ENCODE data around the gene PLEKHJ1.

Gene PLEKHJ1

DNA sequence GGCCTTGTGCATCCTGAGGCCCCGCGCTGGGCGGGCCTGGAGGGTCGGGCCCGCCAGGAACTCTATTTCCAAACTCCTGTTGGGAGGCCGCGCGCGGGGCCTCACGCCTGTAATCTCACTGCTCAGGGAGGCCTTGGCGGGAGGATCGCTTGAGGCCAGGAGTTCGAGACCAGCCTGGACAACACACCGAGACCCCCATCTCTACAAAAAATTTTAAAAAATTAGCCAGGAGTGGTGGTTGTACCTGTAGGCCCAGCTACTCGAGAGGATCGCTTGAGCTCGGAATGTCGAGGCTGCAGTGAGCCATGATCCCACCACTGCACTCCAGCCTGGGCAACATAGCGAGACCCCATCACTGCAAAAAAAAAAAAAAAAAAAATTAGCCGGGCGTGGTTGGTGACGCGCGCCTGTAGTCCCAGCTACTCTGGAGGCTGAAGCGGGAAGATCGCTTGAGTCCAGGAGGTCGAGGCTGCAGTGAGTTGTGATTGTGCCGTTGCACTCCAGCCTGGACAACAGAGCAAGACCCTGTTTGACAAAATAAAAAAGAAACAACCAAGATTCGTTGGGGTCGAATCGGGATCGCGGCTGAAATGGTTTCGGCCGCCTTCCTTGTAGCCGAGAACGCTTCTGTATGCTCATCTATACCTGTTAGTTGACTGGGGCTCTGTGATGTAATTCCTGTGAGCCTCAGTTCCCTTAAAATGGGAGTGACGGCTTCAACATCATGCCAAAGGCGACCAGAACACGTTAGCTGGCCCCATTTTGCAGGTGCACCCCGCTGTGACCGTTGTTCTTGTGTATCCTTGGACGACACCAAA lies 1.1 kb upstream of the PLEKHJ1 start:
- DNase-seq (ENCODE audit: low read depth in 2 of 3, low spot score in 2 of 3): no peak

DNA sequence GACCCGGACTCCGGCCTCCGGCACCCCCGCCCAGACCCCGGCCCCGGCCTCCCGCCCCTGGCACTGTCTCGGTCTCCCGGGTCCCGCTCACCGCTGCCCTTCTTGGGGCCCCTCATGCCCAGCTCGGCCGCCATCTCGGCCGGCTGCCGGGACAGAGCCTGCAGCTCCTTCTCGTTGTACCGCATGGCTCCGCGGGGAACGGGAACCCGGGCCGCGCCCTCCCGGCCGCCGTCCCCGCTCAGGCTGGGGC lies 140 bp downstream of the PLEKHJ1 start:
- no peak for DNase-seq (ENCODE audit: low read depth in 2 of 3, low spot score in 2 of 3)

DNA sequence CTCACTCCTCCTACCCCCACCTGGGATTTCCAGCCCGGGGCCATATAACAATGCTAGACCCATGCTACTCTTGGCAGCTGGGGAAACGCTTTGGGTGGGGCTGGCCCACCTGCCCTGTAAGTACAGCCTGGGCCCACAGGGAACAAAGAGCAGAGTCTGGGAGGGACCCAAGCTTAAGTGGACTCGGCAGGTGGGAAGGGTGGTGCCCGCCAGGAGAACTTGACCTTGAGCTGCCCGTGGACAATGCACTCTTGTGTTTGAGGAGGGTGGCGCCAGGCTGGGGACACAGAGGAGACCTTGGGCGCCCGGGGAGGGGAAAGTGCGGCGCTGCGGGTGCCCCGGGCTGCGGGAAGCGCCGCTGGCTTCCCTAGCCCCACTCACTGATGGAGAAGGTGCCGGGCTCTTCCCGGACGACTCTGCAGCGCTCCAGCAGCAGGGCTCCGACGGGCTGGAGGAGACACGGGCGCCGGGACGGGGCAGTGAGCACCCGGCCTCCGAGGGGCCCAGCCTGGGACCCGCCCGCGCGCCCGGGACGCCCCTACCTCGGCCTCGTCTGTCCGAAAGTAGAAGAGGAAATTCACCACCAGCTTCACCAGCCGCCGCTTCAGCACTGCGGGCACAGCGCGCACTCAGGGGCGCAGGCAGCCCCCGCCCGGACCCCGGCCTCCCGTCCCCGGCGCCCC lies 607 bp downstream of the PLEKHJ1 start:
- no peak for DNase-seq (ENCODE audit: low read depth in 2 of 3, low spot score in 2 of 3)

GRCh38 chr19:2234996-2235380 lies 1.1 kb downstream of the PLEKHJ1 start:
- no peak for DNase-seq (ENCODE audit: low read depth in 2 of 3, low spot score in 2 of 3)

- DNase-seq (ENCODE audit: low read depth in 2 of 3, low spot score in 2 of 3): no peak
Measured at GRCh38 chr19:2233601-2234280, 2.4 kb downstream of the PLEKHJ1 start.

GRCh38 chr19:2232286-2233151 lies 3.6 kb downstream of the PLEKHJ1 start:
- no peak for DNase-seq (ENCODE audit: low read depth in 2 of 3, low spot score in 2 of 3)

GRCh38 chr19:2231621-2232221 lies 4.4 kb downstream of the PLEKHJ1 start:
- DNase-seq (ENCODE audit: low read depth in 2 of 3, low spot score in 2 of 3): no peak

GRCh38 chr19:2230807-2231533 lies 5.2 kb downstream of the PLEKHJ1 start:
- no peak for DNase-seq (ENCODE audit: low read depth in 2 of 3, low spot score in 2 of 3)

- no peak for DNase-seq (ENCODE audit: low read depth in 2 of 3, low spot score in 2 of 3)
Measured at GRCh38 chr19:2230033-2230531, 6.0 kb downstream of the PLEKHJ1 start.

DNA sequence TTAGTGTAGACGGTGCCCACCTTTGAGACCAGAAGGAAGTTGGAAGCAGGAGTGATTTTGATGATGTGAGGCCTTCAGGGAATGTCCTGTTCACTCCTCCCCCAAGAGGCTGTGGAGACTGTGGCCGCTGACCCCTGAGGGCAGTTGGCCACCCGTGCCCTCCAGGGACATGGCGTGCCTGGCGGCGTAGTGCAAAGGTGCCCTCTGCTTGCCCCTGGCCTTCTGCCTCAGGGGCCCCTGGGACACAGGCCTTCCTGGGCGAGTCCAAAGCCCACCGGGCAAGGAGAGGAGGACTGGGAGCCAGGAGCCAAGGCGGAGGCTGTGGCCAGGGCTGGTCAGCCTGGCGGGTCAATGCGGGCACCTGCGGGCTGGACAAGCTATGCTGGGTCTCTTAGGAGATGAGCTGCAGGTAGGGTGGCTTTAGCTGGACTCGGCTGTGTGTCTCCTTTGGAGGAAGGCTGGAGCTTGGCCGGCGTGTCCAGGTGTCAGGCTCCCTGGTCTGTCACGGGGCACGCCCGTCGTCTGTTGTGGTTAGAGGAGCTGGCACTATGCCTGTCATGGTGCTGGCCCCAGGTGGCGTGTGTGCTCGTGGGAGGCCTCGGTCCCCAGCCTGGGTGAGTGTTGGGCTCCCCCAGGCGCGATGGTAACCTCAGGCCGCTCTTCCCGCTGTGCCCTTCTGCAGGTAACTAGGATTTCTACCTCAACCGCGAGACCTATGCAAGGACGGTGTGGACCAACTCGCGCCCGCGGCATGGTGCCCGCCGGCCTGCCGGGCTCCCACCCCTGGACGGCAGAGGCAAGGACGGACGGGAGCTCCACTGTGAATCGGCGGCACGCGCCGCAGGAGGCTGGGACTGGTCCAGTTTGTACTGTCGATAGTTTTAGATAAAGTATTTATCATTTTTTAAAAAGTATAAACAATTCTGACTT lies 6.8 kb downstream of the PLEKHJ1 start:
- no peak for DNase-seq (ENCODE audit: low read depth in 2 of 3, low spot score in 2 of 3)

DNA sequence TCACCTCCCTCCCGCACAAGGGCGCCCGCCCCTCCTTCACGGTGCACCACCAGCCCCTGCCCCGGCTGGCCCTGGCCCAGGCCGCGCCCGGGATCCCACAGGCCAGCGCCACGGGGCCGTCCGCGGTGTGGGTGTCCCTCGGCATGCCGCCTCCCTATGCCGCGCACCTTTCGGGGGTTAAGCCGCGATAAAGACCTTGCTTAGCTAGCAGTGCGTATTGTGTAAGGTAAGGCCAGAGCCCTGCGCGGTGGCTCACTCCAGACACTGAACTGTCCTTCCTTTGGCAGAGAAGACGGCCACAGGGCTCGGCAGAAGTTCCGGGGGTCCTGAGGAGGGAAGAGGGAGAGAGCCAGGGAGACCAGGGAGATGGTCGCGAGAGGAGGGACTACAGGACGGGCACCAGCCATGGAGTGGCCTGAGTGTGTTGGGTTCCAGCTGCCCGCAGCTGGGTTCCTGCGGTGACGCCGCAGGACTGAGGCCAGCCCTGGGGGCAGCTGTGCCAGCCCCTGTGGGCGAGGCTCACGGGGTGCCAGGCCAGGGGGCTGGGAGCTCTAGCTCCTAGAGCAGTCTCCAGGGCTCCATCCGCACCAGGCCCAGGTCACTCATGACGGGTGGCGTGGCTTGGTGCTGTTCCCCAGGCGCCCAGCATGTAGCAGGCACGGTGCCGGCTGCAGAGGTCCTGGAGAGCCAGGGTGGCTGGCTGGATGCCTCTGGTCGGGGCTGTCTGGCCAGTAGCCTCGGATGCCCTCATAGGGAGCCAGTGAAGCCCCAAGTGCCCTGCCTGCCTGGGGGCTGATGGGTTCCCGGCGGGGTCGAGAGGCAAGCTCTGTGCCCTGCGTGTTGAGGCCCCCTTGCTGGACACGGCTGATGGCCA lies 7.7 kb downstream of the PLEKHJ1 start:
- DNase-seq (ENCODE audit: low read depth in 2 of 3, low spot score in 2 of 3): no peak

DNA sequence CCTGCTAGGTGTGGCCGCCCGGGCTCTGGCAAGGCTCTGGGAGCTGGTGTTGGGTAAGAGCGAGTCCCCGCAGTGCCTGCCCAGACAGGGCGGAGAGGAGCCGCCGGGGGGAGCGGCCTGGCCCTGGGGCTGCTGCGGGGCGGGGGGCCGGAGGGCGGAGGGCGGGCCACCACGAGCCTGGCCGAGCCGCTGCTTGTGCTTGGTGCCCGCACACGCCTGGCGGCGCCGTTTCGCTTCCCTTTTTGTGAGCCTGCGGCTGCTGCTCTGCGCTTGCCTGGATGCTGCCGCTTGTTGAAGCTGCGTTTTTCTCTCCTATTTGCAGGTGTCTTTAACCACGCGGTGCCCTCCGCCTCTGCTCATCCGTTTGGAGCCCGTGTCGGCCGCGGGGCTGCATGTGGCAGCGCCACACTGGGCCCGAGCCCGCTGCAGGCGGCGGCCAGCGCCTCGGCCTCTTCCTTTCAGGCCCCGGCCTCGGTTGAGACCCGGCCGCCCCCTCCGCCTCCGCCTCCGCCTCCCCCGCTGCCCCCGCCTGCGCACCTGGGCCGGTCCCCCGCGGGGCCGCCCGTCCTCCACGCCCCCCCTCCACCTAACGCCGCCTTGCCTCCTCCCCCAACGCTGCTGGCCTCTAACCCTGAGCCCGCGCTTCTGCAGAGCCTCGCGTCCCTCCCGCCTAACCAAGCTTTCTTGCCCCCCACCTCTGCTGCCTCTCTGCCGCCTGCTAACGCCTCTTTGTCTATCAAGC lies 8.5 kb downstream of the PLEKHJ1 start:
- DNase-seq (ENCODE audit: low read depth in 2 of 3, low spot score in 2 of 3): no peak

DNA sequence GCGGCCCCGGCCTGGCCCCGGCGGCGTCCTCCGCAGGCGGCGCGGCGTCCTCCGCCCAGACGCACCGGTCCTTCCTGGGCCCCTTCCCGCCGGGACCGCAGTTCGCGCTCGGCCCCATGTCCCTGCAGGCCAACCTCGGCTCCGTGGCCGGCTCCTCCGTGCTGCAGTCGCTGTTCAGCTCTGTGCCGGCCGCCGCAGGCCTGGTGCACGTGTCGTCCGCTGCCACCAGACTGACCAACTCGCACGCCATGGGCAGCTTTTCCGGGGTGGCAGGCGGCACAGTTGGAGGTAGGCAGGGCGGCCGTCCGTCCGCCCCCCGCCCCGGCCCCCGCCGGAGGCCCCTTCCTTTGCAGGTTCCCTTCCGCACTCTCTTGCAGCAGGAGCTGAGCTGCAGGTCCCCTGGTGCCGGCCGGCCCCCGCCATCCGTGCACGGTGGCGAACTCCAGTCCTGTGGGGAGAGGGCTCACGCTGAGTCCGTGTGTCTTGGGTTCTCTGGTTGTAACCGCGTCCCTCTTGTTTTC lies 9.2 kb downstream of the PLEKHJ1 start:
- no peak for DNase-seq (ENCODE audit: low read depth in 2 of 3, low spot score in 2 of 3)

- DNase-seq (ENCODE audit: low read depth in 2 of 3, low spot score in 2 of 3): no peak
Measured at GRCh38 chr19:2226051-2226839, 9.9 kb downstream of the PLEKHJ1 start.

GRCh38 chr19:2225415-2226050 lies 10.6 kb downstream of the PLEKHJ1 start:
- DNase-seq (ENCODE audit: low read depth in 2 of 3, low spot score in 2 of 3): no peak

- no peak for DNase-seq (ENCODE audit: low read depth in 2 of 3, low spot score in 2 of 3)
Measured at GRCh38 chr19:2224754-2225349, 11.3 kb downstream of the PLEKHJ1 start.

Measured in activated CD8-positive, alpha-beta memory T cell treated with anti-CD3 and anti-CD28 coated beads for 48 hours (primary cell).